ENCODE data around the gene SMC6.

The SMC6 gene

DNA sequence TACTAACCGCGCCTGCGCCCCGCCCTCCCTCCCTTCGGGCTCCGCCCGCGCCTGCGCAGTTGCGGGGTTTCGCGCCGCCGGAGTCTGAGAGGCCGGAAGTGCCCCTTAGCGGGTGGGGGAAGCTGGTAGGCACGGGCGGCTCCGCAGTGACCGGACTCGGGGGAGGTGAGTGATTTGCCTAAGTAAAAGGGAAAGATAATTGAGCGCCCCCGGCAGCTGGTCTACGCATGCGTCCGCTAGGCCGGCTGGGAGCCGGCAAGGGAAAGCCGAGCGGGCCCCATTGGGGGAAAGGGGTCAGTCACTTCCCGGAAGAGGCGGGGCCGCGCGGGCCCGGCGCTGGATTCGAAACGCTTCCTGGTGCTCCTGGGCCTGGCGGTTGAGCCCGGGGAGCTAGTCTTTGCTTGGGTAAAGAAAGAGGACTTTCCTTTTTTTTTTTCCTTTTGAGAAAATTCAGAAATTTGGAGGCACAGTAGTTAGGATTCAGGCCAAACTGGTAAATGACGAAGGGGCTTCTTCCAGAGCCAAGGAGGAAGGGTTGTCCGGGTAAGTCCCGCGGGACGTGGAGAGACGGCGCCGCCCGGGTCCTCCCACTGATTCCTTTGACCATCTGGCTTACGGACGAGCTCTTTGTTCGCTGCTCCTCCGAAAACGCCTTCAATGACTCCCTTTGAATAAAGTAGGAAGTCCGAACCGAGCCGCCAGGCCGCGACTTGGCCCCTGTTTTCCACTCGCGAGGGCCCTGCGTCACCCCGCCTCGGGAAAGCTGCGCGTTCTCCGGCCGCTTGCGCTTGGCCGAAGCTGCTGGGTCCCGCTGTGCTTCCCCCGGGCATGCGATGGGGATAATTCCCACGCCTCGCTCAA, at the start of gene SMC6, which contains the start of gene GEN1:
Gene SMC6 (minus strand): TSS at position 8 of the 861 bp plus-strand sequence. CDS start 7,864 bp downstream, outside the sequence.
Gene GEN1 (plus strand): TSS at position 336 of the 861 bp plus-strand sequence. CDS start 5,806 bp downstream, outside the sequence.
- peak; percentile 79 for DNase-seq (ENCODE audit: low read depth)

DNA sequence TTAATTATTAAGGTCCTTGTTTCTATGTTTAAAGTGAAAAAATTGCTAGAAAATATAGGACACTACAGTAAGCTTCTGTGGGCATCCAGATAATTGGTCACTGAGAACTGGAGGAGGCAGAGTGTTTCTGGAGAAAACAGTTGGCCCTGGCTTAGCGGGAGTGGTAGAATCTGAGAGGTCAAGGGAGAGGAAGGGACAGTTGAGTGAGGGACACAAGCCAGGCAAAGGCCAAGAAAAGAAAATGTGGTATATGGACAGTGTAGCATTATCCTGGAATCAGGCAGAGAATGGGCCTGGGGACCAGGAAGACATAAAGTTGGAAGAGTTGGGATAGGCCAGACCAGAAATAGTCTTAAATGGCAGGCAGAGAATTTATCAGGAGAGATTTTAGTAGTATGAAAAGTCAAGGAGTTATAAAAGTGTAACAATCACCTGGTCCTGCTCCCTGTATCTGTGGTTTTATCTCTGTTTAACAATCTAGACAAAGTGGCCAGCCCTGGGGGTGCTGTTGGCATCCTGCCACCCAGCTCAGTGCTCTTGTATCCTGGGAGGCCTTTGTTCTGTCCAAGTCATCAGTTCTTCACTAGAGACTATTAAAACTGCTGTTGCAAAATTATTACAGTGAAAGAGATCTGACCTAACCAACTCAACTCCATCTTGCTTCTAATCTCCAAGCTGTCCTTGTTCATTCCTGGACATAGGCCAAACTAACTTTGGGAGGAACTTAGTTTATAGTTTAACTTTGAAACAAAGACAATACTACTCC, 47.3 kb upstream of the SMC6 start:
- no peak for DNase-seq (ENCODE audit: low read depth)

DNA sequence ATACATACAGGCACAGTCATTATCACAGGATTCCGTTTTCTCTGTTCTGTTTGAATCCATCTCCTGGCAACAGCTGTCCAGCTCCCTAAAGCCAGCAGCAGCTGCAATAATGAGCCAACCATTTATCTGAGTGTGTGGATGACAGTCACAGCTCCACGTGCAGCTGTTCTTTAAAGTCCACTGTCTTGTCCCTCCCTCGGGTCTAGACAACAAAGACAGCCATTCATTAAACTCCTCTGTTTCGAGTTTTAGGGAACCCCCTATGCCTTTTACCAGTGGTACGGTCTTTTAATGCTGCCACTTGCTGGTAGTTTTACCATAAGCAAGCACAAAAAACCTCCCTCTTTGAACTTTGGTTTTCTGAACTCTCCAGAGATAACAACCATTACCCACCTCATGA, 46.6 kb upstream of the SMC6 start:
- DNase-seq (ENCODE audit: low read depth): no peak

- no peak for DNase-seq (ENCODE audit: low read depth)
These were observed 45.9 kb upstream of the SMC6 start for GRCh38 chr2:17799301-17800120.

GRCh38 chr2:17798338-17798737, 44.7 kb upstream of the SMC6 start:
- no peak for DNase-seq (ENCODE audit: low read depth)

DNA sequence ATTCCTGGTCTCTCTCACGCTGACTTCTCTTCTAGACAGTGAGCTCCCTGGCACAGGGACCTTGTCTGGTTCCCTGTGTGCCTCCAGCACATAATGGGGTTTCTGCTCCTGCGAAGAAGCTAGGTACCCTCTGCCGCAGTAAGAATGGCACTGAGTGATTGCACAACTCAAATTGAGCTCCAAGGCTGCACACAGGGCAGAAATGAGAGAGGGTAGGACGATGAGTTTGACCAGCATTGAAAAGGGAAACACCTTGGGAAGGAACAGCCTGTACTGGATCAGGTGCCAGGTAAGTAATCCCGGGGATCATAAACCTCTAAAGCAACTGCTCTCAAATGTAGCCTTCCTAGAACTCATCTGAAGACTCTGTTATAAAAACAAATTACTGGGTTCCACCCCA, 41.7 kb upstream of the SMC6 start:
- no peak for DNase-seq (ENCODE audit: low read depth)

- no peak for DNase-seq (ENCODE audit: low read depth)
These were observed 40.3 kb upstream of the SMC6 start for GRCh38 chr2:17793803-17794354.

DNA sequence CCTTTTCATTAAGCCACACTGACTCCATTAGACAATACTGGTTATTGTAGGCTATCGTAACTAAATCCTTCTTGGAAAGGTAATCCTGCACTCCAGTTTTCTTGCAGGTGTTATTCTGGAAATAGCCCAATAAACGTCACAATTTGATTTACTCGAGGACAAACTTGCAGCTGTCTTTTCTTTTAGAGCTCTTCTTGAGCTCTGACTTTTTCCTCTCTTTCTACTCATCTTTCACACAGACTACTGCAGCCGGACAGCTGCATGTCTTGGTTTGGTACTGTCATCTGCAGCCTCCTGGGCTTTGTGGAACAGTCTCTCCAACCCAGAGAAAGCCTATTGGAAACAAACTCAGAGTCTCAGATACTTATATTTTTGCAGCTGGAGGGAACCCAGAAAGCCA, 39.7 kb upstream of the SMC6 start:
- DNase-seq (ENCODE audit: low read depth): no peak

- no peak for DNase-seq (ENCODE audit: low read depth)
These were observed 38.9 kb upstream of the SMC6 start for GRCh38 chr2:17792515-17792914.

- DNase-seq (ENCODE audit: low read depth): no peak
These were observed 38.2 kb upstream of the SMC6 start for GRCh38 chr2:17791817-17792130.

DNA sequence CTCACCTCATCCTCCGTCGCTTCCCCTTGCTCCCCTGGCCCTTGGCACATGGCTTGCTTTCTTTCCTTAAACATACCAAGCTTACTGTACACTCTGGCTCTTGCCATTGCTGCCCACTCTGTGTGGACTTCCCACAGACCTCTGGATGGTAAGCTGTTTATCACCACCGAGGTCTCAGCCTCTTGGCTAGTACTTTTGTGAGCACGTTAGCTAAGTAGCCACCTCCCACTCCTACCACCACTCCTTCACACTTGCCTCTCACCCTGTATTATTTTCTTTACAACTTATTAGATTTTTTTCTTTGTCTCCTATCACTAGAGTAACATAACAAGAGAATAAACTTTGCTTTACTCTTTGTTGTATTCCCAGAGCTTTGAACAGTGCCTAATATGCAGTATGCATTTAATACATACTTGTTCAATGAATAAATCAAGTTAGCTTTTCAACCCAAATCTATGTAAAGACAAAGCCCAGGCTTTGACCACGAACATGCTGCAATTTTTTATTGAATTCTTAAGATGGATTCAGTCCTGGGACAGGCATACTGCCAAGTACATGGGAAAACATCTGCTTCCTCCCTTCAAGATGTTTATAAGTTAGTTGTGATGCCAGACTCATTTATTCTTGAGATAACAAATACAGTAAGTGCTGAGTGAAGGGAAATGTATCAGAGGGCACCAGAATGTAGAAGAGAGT, 37.7 kb upstream of the SMC6 start:
- peak; percentile 50 for DNase-seq (ENCODE audit: low read depth)

DNA sequence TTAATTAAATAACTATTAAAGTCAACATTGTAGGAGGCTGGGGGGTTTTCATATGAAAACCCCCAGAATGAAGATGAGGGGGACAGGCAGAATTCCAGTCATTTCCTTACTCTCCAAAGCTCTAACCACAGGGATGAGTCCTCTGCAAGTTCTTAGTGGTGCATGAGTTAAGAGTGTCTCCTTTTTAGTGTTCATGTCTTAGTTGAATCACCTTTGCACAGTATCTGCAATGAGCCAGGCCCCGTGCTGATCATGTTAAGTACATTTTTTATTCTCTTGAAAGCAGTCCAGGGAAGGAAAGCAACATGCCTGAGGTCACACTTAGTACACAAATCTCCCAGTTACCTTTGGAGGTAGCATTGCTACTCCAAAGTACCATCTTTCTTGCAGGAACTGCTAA, 36.9 kb upstream of the SMC6 start:
- DNase-seq (ENCODE audit: low read depth): no peak

- no peak for DNase-seq (ENCODE audit: low read depth)
These were observed 35.2 kb upstream of the SMC6 start for GRCh38 chr2:17788773-17789172.

GRCh38 chr2:17786727-17787126, 33.1 kb upstream of the SMC6 start:
- DNase-seq (ENCODE audit: low read depth): no peak

GRCh38 chr2:17781482-17781881, 27.9 kb upstream of the SMC6 start:
- no peak for DNase-seq (ENCODE audit: low read depth)

DNA sequence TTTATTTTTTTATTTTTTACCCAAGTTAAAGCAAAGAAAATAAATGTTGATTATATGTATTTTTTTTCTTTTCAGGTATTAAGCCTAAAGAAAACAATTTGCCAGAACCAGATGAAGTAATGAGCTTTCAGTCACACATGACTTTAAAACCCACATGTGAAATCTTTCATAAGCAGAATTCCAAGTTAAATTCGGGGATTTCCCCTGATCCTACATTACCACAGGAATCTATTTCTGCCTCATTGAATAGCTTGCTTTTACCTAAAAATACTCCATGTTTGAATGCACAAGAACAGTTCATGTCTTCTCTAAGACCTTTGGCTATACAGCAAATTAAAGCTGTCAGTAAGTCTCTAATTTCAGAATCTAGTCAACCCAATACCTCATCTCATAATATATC, 26.9 kb upstream of the SMC6 start:
- no peak for DNase-seq (ENCODE audit: low read depth)

- no peak for DNase-seq (ENCODE audit: low read depth)
These were observed 18.9 kb upstream of the SMC6 start for GRCh38 chr2:17772532-17772931.

- no peak for DNase-seq (ENCODE audit: low read depth)
These were observed 18.3 kb upstream of the SMC6 start for GRCh38 chr2:17771956-17772355.

- no peak for DNase-seq (ENCODE audit: low read depth)
These were observed 15.3 kb upstream of the SMC6 start for GRCh38 chr2:17768894-17769293.

GRCh38 chr2:17765398-17765797, 11.8 kb upstream of the SMC6 start:
- DNase-seq (ENCODE audit: low read depth): no peak

GRCh38 chr2:17763641-17764333, 10.2 kb upstream of the SMC6 start:
- DNase-seq (ENCODE audit: low read depth): no peak

All from GM04504 (cell line).